PC-3 (cell line): ENCODE data around the gene EIF2A.

Experiments
- CTCF ChIP-seq: fragments of 300-600 bp; sonication (generic); conservative IDR thresholded peaks from 2 replicates; pipeline ENCODE4 v1.5.1; 2017; ENCODE audit warnings: antibody characterized with exemption, low read depth, mild to moderate bottlenecking, low read length
- EZH2 ChIP-seq: fragments of 300-600 bp; sonication (generic); IDR thresholded peaks from one replicate; pipeline ENCODE4 v1.6.1; 2017; ENCODE audit warnings: antibody characterized with exemption, mild to moderate bottlenecking, low read length; ENCODE audit not compliant: unreplicated experiment

- TF ChIP-seq CTCF = no peak
- no peak for TF ChIP-seq EZH2
These were observed 65.1 kb downstream of the EIF2A start for GRCh38 chr3:150611666-150612065.
